ENCODE data around the gene SETDB2. TPM values are rescaled to one million over a fixed set of nuclear protein-coding genes. Genes with fewer than 3 reads are reported as not detected.

Gene SETDB2
- polyA plus RNA-seq, 1 donor from 2014 or later: 14.6 TPM

DNA sequence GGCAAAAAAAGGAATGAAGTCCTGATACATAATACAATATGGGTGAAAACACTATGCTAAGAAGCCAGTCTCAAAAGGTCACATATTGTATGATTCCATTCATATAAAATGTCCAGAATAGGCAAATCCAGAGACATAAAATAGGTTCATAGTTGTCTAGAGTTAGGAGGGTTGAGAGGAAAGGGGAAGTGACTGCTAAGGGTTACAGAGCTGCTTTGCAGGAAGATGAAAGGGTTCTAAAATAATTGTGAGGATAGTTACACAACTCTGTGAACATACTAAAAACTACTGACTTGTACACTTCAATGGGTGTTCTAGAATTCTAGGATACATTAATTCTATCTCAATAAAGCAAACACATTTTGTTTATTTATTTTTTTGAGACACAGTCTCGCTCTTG lies 25.9 kb upstream of the SETDB2 start (continued):
- TF ChIP-seq MXI1 (conservative IDR thresholded peaks at IDR 0.05; ENCODE audit: poor library complexity, severe bottlenecking) (no peak), POLR2AphosphoS5 (IDR thresholded peaks at IDR 0.05) (no peak), EP300 (conservative IDR thresholded peaks at IDR 0.05; ENCODE audit: poor library complexity, severe bottlenecking) (no peak)

DNA sequence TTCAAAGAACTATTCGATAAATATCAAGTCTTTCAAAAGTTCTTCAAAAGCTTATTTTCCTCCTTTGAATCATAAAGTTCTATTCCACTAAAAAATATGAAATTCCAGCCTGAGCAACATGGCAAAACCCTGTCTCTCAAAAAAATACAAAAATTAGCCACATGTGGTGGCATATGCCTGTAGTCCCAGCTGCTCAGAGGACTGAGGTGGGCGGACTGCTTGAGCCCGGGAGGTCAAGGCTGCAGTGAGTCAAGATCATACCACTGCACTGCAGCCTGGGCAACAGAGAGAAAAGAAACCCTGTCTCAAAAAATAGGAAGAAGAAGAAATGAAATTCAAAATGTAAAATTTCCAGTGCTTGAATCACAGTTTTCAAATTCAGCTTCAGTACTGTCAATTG lies 24.8 kb upstream of the SETDB2 start:
- Histone ChIP-seq H3K9me2 (ENCODE audit: insufficient read depth, low read length) (no peaks in the 10 kb centered on the region), H4K20me1 (ENCODE audit: insufficient read depth) (no peaks in the 10 kb centered on the region), H3F3A (ENCODE audit: insufficient read depth, low read length, poor library complexity, severe bottlenecking) (no peaks in the 10 kb centered on the region), H3K27me3 (ENCODE audit: insufficient read depth, low read depth, low read length) (no peaks in the 10 kb centered on the region), H3K79me2 (replicated peaks; ENCODE audit: insufficient read depth, low read length) (no peaks in the 10 kb centered on the region), H3K4me2 (ENCODE audit: low read length) (no peak overlapping the region), H3K36me3 (ENCODE audit: insufficient read depth, low read length) (no peaks in the 10 kb centered on the region), H2AFZ (ENCODE audit: low read depth, low read length) (no peak overlapping the region), H3K4me3 (ENCODE audit: low read length) (no peak overlapping the region), H3K27ac (ENCODE audit: low read length) (no peak overlapping the region), H3K9me3 (ENCODE audit: low read length) (no peaks in the 10 kb centered on the region), H3K9ac (ENCODE audit: low read length) (no peak overlapping the region)
- TF ChIP-seq MXI1 (conservative IDR thresholded peaks at IDR 0.05; ENCODE audit: poor library complexity, severe bottlenecking): no peak
- TF ChIP-seq POLR2AphosphoS5 (IDR thresholded peaks at IDR 0.05): no peak
- TF ChIP-seq, protein P1, sequence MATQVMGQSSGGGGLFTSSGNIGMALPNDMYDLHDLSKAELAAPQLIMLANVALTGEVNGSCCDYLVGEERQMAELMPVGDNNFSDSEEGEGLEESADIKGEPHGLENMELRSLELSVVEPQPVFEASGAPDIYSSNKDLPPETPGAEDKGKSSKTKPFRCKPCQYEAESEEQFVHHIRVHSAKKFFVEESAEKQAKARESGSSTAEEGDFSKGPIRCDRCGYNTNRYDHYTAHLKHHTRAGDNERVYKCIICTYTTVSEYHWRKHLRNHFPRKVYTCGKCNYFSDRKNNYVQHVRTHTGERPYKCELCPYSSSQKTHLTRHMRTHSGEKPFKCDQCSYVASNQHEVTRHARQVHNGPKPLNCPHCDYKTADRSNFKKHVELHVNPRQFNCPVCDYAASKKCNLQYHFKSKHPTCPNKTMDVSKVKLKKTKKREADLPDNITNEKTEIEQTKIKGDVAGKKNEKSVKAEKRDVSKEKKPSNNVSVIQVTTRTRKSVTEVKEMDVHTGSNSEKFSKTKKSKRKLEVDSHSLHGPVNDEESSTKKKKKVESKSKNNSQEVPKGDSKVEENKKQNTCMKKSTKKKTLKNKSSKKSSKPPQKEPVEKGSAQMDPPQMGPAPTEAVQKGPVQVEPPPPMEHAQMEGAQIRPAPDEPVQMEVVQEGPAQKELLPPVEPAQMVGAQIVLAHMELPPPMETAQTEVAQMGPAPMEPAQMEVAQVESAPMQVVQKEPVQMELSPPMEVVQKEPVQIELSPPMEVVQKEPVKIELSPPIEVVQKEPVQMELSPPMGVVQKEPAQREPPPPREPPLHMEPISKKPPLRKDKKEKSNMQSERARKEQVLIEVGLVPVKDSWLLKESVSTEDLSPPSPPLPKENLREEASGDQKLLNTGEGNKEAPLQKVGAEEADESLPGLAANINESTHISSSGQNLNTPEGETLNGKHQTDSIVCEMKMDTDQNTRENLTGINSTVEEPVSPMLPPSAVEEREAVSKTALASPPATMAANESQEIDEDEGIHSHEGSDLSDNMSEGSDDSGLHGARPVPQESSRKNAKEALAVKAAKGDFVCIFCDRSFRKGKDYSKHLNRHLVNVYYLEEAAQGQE (IDR thresholded peaks at IDR 0.05; ENCODE audit: borderline replicate concordance): no peak
- TF ChIP-seq TAF1 (IDR thresholded peaks at IDR 0.05; ENCODE audit: low read depth): no peak
- TF ChIP-seq EZH2 (IDR thresholded peaks at IDR 0.05; ENCODE audit: borderline replicate concordance, insufficient read depth, low read length, poor library complexity, severe bottlenecking): no peak
- no peak for TF ChIP-seq SMC3 (conservative IDR thresholded peaks at IDR 0.05; ENCODE audit: poor library complexity)
- TF ChIP-seq, protein P2, sequence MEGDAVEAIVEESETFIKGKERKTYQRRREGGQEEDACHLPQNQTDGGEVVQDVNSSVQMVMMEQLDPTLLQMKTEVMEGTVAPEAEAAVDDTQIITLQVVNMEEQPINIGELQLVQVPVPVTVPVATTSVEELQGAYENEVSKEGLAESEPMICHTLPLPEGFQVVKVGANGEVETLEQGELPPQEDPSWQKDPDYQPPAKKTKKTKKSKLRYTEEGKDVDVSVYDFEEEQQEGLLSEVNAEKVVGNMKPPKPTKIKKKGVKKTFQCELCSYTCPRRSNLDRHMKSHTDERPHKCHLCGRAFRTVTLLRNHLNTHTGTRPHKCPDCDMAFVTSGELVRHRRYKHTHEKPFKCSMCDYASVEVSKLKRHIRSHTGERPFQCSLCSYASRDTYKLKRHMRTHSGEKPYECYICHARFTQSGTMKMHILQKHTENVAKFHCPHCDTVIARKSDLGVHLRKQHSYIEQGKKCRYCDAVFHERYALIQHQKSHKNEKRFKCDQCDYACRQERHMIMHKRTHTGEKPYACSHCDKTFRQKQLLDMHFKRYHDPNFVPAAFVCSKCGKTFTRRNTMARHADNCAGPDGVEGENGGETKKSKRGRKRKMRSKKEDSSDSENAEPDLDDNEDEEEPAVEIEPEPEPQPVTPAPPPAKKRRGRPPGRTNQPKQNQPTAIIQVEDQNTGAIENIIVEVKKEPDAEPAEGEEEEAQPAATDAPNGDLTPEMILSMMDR (IDR thresholded peaks at IDR 0.05; ENCODE audit: poor library complexity, severe bottlenecking): no peak

DNA sequence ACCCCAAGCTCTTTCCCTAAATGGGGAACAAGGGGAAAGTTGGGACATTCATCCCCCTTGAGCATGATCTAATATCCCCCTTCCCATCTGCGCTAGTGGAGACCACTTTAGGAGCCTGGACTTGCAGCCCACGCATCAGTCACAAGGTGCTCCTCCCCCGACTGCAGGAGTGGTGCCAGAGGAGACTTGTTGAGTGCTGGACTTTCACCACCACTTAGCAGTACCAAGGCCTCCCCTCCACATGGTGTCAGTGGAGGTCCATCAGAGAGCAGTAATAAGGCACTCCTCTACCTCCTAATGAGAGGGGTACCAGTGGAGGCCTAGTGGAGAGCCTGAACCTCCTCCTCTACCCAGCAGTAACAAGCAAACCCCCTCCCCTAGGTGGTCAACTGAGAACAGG lies 22.7 kb upstream of the SETDB2 start:
- H3K9me2 ChIP-seq (ENCODE audit: insufficient read depth, low read length): no peaks in the 10 kb centered on the region
- no peaks in the 10 kb centered on the region for H4K20me1 ChIP-seq (ENCODE audit: insufficient read depth)
- no peaks in the 10 kb centered on the region for H3K27me3 ChIP-seq (ENCODE audit: insufficient read depth, low read depth, low read length)
- no peaks in the 10 kb centered on the region for H3F3A ChIP-seq (ENCODE audit: insufficient read depth, low read length, poor library complexity, severe bottlenecking)
- TF ChIP-seq EZH2 (IDR thresholded peaks at IDR 0.05; ENCODE audit: borderline replicate concordance, insufficient read depth, low read length, poor library complexity, severe bottlenecking) (no peak), RAD21 (conservative IDR thresholded peaks at IDR 0.05) (no peak), SMC3 (conservative IDR thresholded peaks at IDR 0.05; ENCODE audit: poor library complexity) (no peak), POLR2AphosphoS5 (IDR thresholded peaks at IDR 0.05) (no peak), MXI1 (conservative IDR thresholded peaks at IDR 0.05; ENCODE audit: poor library complexity, severe bottlenecking) (no peak), EP300 (conservative IDR thresholded peaks at IDR 0.05; ENCODE audit: poor library complexity, severe bottlenecking) (no peak), TAF1 (IDR thresholded peaks at IDR 0.05; ENCODE audit: low read depth) (no peak)
- TF ChIP-seq, protein P2 (IDR thresholded peaks at IDR 0.05; ENCODE audit: poor library complexity, severe bottlenecking): no peak
- TF ChIP-seq, protein P1 (IDR thresholded peaks at IDR 0.05; ENCODE audit: borderline replicate concordance): no peak
- H3K9ac ChIP-seq (ENCODE audit: low read length): no peak overlapping the region
- H3K4me2 ChIP-seq (ENCODE audit: low read length): no peak overlapping the region
- no peak overlapping the region for H2AFZ ChIP-seq (ENCODE audit: low read depth, low read length)
- H3K27ac ChIP-seq (ENCODE audit: low read length): no peak overlapping the region
- H3K9me3 ChIP-seq (ENCODE audit: low read length): no peaks in the 10 kb centered on the region
- H3K4me3 ChIP-seq (ENCODE audit: low read length): no peak overlapping the region
- no peaks in the 10 kb centered on the region for H3K79me2 ChIP-seq (replicated peaks; ENCODE audit: insufficient read depth, low read length)
- no peaks in the 10 kb centered on the region for H3K36me3 ChIP-seq (ENCODE audit: insufficient read depth, low read length)
